Inflammatory macrophage treated with lipopolysaccharide for 1 hour (primary cell): ENCODE data around the gene C14orf119.

Experiments used
- DNase-seq, 2 donors: peaks; one replicate each; pipeline ENCODE4 v3.0.0-alpha.2; 2020 to 2022

Gene C14orf119

DNA sequence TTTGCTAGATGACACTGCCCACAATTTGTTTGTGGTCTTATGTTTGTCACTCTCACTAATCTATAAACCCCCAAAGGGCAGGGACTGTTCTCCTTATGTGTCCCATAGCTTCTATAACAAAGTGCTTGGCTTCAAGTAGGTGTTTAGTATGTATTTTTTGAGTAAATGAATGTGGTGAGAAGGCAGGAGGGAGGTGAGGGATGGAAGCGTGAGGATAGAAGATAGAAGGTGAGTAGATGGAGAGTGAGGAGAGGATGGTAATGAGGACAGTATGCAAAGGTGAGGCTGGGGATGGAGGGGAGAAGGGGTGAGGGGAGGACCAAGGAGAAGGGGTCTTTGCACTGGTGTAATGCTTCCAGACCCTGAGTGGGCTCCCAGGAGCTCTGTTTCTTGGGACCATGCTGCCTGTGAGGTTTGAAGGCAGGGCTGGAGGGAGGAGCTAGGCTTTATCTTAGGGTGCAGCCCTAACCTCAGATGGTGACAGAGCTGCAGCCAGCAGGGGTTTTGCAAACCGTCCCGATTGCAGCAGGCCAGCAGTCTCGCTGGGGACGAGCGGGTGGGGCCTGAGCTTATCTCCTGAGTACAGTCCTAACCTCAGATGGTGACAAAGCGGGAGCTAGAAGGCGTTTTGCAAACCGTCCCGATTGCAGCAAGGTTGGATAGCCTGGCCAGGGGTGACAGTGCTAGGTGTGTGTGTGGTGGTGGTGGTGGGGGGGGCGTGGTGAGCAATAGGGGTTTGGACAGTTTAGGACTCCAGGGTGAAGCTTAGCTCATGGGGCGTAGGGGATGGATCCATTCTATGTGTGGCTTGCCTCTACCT, 17.3 kb downstream of the C14orf119 start:
- DNase-seq, result peak in 1 of 2 donors; percentile 22

DNA sequence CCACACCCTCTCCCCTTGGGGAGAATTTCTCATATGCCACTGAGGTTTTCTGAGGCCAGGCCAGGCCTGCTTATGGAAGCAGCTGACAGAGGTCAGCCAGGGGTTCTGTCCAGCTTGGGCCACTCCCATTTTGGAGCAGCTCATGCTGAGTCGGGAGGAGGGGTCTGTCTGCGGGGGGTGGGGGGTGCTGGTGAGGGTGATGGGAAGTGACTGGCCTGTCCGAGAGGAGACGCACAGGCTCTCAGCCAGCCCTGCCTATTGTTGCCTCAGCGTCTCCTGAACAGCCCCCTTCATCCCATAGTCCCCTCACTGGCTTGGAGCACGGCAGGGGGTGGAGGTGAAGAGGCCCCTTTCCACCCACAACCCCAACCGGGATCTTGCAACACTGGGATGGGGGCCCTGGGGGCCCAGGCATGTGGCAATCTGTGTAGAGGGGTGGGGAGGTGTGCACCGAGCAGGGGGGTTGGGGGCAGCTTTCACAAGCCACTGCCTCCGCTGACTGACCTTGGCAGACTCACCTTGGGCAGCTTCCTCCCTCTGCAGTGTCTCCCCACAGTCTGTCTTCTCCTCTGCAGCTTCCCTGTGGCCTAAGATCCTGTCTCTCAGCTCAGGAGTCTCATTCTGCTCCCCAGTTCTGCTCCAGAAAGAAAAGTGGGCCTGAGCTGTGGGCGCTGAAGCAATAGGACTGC, 18.3 kb downstream of the C14orf119 start:
- no peak for DNase-seq

DNA sequence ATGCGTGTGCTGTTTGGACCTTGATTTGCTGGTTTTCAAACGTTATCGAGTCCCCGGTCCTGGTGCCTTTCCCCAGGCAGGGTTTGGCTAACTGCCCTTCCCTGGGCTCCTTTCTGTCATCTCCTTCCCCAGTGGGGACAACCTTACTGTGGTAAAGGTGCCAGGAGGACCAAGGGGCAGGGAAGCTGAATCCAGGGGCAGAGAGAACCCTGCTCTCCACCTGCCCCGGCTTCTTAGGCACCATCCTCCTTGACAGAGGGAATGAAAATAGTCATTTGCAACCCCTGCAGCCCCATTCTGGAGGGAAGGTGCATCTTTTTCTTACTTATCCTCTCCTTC, 18.8 kb downstream of the C14orf119 start:
- no peak for DNase-seq

DNA sequence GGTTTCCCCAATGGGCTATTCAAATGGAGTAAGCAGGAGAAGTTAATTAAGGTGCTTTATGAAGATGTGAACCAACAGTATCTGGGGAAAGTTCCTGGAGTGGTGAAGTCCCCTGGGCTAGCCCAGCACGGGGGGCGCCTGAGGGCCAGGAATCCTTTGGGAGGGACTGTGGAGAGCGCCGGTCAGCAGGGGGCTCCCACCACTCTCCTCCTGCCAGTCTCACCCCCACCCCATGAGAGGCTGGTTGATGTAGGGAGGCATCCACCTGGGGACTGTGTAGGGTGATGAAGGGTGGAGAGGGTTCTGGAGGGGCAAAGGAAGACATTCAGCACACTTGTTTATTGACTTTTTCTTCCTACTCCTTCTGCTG, 19.3 kb downstream of the C14orf119 start:
- no peak for DNase-seq

DNA sequence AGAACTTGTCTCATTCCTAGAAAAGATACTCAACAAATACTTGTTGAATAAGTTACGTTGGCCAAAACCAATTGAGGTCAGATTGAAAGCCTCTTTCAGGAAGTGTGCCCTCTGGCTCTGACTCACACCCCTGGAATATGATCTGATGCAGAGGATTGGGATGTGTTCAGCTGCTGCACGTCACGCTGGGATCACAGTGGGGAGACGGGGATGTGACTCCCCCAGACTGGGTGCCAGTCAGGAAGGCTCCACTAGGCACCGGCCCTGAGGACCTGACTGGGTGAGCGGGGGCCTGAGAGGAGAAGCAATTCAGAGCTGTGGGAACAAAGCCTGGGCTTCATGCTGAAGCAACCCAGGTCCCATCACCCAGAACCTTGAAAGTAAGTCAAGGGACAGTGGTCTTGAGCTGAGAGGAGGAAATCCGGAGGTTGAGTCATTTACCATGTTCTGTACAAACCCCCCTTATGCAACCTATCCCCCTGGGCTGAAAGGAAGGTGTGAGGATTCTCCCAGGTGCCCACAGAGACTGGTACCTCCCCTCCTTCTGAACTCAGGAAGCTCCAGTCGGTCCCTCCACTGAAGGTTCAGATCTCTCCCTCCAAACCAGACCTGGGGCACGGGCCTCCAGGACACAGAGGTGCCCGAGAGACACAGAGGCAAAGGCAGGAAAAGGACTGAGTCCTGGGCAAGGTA, 19.9 kb downstream of the C14orf119 start:
- DNase-seq, result peak; percentile 53 to 77

DNA sequence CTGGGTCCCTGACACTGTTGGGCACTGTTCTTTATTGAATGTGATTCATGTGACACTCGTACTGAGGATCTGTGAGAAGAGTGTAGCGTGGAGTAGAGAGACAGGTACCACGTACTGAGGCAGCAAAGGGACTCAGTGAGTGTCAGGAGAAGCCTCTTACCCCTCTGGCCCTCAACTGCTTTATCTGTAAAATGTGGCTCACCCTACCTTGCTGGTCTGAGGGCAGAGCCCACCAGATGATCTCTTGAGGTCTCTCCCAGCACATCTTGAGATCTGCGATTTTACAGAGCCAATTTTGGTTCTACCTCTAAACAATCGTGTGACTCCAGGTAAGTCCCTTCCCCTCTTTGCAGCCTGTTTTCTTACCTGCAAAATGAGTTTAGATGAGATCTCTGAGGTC, 20.6 kb downstream of the C14orf119 start:
- no peak for DNase-seq

DNA sequence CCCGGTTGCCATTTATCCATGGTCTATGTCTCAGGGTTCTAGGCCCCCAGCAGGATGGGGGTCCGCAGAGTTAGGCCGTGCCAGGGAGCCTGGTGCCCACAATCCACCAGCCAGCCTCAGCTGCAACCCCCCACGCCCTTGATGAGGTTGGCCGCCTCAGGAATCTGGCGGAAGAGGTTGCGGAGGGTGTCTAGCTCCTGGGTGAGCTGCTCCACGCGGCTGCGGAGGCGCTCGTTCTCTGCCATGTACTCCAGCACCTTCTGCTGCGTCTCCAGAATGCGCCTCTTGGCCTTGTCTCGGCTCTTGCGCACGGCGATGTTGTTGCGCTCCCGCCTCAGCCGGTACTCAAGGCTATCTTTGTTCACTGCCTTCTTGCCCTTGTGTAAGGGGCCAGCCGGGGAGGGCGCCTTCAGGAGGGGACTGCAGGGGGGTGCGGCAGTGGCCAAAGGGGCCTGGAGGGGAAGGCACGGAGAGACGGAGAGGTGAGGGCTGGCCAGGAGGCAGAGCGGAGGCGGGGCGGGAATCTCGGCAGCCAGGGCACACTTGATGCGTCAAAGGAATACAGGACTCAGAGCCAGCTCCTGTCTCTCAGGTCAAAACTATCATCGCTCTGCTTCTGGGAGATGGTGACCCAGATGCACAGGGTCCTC, 22.2 kb downstream of the C14orf119 start:
- DNase-seq, result no peak

DNA sequence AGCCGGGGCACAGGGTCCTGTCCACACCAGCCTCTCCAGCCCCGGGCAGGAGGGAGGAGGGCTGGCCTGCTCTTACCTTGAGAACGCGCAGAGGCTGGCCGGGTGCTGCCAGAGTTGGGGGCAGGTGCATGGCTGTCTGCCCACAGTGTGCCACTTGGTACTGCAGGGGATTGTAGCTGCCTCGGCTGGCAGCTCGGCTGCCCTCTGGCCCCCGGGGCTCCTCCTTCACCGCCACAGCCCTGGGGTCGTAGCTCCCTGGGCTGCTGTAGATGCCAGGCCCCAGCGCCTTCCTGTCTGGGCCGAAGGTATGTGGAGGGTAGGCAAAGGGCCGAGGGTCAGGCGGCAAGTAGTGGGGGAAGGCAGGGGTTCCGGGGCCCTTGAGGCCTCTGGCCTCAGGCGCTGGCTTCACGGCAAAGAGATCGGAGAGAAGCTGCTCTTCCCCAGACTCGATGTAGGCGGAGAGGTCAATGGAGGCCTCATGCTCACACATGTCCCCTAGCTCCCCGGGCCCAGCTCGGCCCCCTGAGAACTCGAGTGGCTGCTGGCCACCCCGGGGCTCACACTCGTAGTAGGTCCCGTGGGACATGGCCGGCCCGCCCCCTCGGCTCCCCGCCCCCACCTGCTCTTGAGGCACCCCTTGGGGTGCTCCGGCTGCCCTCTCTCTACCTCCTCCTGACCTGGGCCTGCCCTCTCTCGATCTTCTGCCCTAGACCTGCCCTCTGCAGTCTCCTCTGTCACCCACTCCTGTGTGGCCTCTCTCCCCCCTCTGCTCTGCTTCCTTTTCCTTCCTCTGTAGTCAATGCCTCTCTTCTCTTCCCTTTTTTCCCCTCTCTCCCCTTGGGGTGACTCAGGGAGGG, 23.4 kb downstream of the C14orf119 start, which contains the start of gene CEBPE:
Gene CEBPE, minus strand, starts transcription at position 750 of the 857 bp plus-strand sequence. Its CDS starts 164 bp downstream, at position 586.
- DNase-seq, result peak; percentile 46 to 52

DNA sequence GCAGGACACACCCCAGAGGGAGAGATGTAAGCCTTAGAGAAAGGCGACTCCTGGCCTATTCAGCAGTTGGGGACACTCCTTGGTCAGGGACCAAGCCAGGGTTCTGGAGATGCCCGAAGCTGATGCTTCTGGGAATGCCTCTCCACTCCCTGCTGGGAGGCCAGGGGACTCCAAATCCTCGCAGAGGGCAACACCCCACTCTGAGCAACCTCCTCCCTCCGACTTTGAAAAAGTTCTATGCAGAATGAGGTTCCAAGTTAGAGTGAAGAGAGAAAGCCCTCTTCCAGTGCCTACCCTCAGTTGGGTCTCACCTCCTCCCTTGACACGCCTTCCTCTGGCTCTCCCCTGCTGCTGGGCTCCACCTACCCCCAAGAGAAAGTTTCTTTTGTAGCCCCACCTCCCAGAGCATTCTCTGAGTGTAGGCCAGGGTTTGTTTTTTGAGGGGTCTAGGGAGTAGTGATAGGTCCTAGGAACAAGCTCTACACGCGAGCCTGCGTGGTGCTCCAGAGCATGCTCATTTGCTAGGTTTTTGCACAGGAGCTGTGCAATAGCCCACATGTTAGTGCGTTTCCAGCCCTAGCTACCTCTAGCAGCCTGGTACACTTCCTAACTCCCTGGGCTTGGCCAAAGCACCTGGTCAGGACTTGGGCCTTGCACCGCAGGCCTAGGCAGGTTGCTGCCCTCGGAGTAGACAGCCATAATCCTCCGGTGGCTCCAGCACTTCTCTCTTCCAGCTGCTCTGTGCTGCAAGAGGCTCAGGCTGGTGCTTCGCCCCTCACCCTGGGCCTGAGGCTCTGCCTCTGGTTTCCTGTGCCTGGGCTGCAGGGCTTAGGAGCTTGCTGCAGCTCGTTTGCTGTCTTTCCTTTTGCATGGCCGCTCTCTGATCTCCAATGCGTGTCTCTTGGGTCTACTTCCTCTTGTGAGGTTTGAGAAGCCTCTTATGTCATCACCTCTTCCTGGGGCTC, 24.3 kb downstream of the C14orf119 start:
- DNase-seq, result peak; percentile 35 to 38

DNA sequence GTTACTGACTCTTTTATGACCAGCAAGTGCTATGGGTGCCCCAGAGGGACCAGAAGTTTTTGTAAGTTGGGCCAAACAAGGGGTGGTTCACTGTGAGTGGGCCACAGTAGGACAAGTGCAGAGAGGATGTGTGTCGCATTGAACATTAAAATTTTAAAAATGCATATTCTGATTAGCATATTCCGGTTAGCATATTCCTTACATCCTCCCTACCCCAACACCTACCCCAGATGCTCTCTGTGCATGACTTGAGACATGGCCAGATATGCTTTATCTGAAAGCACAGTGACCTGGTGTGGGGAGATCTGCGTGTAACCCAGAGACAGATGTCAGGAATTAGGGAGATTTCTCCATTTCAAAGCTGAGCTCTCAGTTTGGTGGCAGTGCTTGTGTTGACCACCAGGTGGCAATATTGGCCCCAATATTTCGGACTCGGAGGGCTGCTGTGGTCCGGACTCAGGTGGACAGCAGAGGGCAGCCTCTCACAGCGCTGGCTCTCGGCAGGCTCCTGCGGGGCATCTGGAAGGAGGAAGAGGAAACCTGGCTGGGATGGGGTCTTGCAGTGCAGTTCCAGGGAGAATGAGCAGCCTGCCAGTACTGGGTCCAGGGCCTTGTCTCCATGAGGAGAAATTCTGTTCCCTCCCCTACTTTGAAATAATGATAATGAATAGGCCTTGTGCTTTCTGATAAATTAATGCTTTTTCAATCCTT, 25.4 kb downstream of the C14orf119 start:
- DNase-seq, result peak; percentile 75 to 96

DNA sequence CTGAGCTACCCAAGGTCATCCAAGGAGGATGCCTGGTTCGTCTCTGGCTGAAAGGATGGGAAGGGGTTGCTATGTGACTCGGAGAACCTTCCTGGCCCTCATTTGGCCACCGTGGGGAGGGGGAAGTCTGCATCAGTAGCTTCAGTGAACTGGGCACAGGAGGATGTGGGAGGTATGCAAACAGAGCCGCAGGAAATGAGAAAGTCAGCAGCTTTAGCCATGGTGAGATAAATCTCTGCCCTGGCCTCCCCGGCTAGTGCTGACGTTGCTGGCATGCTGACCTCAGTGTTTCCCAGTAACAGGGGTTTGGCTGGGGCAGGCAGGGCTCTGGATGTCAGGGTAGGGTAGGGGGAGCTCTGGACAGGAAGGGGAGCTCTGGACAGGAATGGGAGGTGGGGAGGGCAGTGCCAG, 26.1 kb downstream of the C14orf119 start:
- no peak for DNase-seq

DNA sequence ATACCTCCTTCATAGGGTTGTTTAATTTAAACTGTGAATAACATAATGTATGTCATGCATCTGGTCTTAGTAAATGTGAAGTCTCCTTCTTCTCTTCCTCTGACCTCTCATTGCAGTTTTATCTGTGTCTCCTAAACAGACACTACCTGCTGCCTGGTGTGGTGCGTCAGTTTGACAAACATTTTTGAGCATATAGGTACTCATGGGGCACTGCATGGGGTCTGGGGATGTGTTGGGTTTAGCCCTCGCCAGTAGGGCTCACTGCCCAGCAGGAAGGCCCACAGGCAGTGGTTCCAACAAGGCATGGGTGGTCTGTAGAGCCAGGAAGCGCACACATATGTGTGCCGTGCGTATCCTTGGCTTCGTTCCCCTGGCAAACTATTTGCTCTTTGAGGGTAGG, 26.8 kb downstream of the C14orf119 start:
- no peak for DNase-seq

DNA sequence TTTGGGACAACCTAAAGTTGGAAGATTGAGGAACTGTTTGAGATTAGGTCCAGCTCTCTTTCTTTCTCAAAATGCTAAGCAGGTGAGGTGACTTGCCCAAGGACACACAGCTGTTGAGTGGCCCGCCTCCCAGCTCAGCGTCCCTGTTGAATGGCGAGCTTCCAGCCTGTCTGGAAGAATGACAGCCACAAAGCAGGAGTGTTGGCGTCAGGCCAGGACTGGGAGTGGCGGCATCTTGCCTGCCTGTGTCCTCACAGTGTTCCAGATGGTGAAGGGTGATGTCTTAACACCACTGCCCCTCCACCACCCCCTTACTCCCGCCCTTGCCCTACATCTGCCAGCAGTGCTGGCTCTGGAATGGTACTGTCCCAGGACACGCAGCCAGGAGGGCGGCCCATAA, 28.1 kb downstream of the C14orf119 start:
- DNase-seq, result no peak

DNA sequence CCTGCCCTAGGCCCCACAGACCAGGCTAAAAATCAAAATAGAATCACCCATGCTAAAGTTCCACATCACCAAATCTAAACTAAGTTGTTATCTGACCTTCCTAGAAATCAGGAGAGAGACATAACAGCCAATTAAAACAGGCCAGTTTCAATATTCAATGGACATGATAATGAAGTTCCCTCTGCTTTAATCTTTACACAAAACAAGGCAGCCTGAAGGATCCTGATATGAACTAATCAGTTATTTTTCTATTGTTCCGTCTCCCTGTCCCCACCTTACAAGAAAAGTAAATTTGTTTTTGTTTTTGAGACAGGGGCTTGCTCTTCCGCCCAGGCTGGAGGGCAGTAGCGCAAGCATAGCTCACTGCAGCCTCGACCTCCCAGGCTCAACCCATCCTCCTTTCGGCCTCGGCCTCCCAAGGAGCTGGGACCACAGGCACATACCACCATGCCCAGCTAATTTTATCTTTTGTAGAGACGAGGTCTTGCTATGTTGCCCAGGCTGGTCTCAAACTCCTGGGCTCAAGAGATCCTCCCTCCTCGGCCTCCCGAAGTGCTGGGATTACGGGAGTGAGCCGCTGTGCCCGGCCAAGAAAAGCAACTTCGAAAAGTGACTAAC, 29.1 kb downstream of the C14orf119 start:
- no peak for DNase-seq

DNA sequence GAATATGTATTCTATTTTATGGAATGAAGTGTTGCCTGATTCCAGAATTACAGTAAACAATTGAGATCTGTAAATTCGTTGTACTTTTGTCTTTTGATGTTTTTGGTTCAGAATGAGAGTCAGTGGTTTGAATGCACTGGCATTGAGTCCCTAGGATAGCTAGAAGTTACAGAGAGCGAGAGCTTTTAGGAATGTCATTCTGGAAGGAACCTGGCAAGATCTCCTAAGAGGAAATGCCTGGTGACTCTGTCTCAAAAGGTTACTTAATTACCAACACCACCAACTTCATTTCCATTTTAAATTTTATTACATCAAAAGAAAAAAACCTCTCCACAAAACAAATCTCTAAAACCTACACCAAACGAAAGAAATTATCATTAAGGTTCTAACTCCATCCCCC, 29.7 kb downstream of the C14orf119 start:
- DNase-seq, result no peak

DNA sequence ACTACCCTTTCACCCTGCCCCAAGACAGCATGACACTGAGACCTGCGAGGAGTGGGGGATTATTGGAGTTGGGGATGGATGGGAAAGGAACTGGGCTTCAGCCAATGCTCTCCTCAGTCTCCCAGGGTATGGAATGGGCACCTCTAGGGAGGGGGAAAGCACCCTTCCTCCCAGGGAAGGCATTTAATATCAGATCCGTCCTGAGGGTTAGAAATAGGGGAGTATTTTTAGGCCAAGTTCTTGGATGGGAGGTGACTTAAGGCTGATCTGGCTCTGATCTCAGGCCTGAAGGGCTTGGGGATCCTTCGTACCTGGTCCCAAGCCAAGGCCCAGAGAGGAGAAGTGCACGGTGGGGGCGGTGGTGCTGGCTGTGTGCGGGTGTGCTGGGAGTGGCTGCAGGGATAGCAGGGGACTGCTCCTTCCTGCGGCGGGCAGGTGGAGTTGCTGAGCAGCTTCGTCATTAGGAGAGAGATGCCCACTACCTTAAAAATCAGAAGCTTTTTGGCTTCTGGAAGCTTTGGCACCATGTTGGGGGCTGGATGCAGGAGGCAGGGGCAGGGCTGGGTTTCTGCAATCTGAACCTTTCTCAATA, 30.7 kb downstream of the C14orf119 start:
- DNase-seq, result no peak

DNA sequence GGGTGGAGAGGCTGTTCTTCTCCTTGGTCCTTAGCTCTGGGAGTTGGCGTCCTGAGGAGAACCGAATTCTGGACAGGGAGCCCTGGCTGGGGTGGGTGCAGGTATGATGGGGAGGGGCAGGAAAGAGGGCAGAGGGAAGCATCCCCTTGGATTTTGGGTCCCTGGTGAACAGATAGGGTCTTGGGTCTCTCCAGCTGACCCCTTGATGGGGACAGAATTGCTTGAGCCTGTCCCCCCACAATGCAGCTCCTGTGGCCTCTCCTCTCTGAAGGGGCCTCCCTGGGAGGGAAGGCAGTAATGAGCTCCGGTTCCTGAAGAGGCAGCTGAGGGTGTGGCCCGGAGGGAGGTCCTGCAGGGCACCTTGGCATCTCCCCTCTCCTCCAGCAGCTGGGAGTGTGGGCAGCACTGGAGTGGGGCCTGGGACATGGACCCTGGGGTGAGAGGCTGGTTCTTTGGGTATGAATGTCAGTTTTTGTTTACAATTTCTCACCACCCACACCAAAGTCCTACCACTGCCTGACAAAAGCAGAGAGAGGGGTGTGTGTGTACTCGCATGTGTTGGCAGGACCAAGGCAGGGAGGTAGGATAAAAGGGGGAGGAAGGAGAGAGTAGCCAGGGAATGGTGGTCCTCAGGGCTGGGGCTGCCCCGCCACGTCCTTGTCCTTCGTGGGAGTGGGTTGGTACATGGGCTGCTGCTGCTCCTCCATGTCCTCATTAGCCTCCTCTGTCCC, 31.4 kb downstream of the C14orf119 start:
- no peak for DNase-seq

DNA sequence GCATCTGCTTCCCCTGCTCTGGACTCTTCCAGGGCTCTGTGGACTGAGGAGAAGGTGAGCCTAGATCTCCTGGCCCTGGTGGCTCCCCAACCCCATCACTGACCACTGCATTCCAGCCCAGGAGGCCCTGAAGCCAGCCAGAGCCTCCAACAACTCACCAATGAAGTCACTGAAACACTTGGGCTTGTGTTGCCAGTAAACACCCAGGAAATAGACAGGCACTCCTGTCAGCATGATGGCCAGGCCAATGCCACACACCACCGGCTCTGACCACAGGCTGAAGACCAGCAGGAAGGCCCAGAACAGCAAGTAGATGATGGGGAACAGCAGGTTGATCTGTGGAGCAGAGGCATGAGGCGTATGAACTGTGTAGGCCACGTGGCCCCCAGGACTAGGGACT, 32.6 kb downstream of the C14orf119 start:
- DNase-seq, result no peak
